Activated CD8-positive, alpha-beta T cell treated with anti-CD3 and anti-CD28 coated beads for 36 hours (primary cell): Measurements from ENCODE around the gene CCDC97. TPM values are rescaled to one million over a fixed set of nuclear protein-coding genes. Genes with fewer than 3 reads are reported as not detected.

Source experiments
- ATAC-seq: fragments of 200-7000 bp; cut with Tn5 transposase; one replicate; pipeline ENCODE4 v1.10.0; 2021; ENCODE audit warnings: mild to moderate bottlenecking, moderate library complexity
- CTCF ChIA-PET: fragments of 350-600 bp; sonication (Branson Sonifier 250); formaldehyde crosslinking; loops from one replicate; lab custom pipeline; 2021; ENCODE audit warnings: antibody characterized with exemption; lab: Charles Lee
- POLR2A ChIA-PET: fragments of 350-600 bp; sonication (Branson Sonifier 250); formaldehyde crosslinking; loops from one replicate; lab custom pipeline; 2021; ENCODE audit warnings: antibody characterized with exemption; lab: Charles Lee
- DNase-seq: peaks from one replicate; pipeline ENCODE4 v3.0.0-alpha.2; 2020
- H3K27ac Mint-ChIP-seq: one replicate; pipeline ENCODE4 v1.8.0; 2021; ENCODE audit warnings: mild to moderate bottlenecking, mixed read lengths
- H3K27me3 Mint-ChIP-seq: one replicate; pipeline ENCODE4 v1.8.0; 2021; ENCODE audit warnings: mixed read lengths
- H3K36me3 Mint-ChIP-seq: one replicate; pipeline ENCODE4 v1.8.0; 2021; ENCODE audit warnings: low read depth, mixed read lengths
- H3K4me1 Mint-ChIP-seq: one replicate; pipeline ENCODE4 v1.8.0; 2021; ENCODE audit warnings: low read depth, mixed read lengths
- H3K4me3 Mint-ChIP-seq: one replicate; pipeline ENCODE4 v1.8.0; 2021; ENCODE audit warnings: mild to moderate bottlenecking, moderate library complexity, mixed read lengths
- H3K9me3 Mint-ChIP-seq: one replicate; pipeline ENCODE4 v1.8.0; 2021; ENCODE audit warnings: mixed read lengths
- intact Hi-C: fragments of 100-400 bp; cut with micrococcal nuclease; formaldehyde crosslinking; loops from one replicate; pipeline ENCODE4 v1.10.0; 2022
- total RNA-seq, 2 experiments: library from RNA; stranded (reverse); gene quantifications; one replicate each; pipeline ENCODE4 v1.2.3, GENCODE V29; 2021
- TF ChIP-seq, protein P1 (sequence below): fragments of 200-600 bp; IDR thresholded peaks from one replicate; pipeline ENCODE4 v1.8.0; 2022; ENCODE audit warnings: antibody characterized with exemption, mild to moderate bottlenecking

Gene CCDC97
- total RNA-seq, 2 experiments from 2014 or later = 15.9 to 20.4 TPM

DNA sequence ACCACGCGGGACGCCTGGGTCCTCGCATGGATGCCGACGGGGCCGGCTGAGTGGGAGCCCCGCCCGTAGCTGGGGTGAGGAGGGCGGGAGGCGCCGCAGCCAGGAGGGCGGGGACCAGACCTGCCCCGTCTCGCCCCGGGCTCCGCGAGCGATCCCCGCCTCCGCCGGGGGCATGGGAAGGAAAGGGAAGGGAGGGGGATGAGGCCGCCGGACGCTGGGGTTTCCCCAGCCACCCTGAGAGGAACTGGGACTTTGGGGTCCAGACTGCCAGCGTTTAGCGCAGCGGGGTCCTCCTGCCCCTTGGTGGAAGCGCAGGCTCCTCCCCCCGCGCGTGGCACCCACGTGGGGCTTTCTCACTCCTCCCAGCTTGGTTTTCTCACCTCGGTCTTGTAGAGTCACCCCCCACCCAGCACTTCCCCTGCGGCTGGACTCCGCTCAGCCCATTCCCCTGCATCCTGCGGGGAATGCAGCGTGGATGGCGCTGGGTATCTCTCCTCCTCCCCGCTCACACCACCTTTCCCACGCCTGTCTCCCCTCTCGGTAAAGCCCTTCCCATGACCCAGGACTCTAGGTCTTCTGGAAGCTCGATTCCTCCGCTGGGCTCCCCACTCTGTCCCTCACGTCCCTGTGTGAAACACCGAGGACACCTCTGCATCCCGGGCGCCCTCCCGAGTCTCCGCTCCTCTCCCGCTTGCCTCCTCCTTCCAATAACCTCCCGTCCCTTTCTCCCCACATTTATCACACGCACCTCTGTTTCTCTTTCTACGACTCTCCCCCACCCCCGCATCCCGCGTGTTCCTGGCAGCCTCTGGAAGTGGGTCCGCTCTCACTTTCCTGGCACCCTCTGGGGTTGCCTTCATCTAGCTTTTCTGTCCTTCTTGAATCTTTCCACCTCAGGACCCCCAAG lies 41.6 kb downstream of the CCDC97 start:
- H3K27me3 Mint-ChIP-seq = no peaks in the 10 kb centered on the region
- ChIA-PET POLR2A (interaction anchor here (0.7 to 6.0 kb wide), 17 partner anchors 12 to 179 kb away, joined by 3 to 44 read pairs (median 4); partner anchors contain the start of genes B9D2, CCDC97 and HNRNPUL1), CTCF (interaction anchor here (1.0 to 3.0 kb wide), 6 partner anchors 13 to 88 kb away, joined by 3 to 19 read pairs (median 6); partner anchors contain the start of genes B9D2 and HNRNPUL1)
- peaks cover 45% of the 10 kb centered on the region for H3K4me1 Mint-ChIP-seq
- peak overlapping the region; percentile 99 for H3K27ac Mint-ChIP-seq
- intact Hi-C loops = loop anchor here (5.0 to 10.0 kb wide), 2 partner anchors 44 to 87 kb away; partner anchors contain the start of gene HNRNPUL1
- TF ChIP-seq, protein P1, sequence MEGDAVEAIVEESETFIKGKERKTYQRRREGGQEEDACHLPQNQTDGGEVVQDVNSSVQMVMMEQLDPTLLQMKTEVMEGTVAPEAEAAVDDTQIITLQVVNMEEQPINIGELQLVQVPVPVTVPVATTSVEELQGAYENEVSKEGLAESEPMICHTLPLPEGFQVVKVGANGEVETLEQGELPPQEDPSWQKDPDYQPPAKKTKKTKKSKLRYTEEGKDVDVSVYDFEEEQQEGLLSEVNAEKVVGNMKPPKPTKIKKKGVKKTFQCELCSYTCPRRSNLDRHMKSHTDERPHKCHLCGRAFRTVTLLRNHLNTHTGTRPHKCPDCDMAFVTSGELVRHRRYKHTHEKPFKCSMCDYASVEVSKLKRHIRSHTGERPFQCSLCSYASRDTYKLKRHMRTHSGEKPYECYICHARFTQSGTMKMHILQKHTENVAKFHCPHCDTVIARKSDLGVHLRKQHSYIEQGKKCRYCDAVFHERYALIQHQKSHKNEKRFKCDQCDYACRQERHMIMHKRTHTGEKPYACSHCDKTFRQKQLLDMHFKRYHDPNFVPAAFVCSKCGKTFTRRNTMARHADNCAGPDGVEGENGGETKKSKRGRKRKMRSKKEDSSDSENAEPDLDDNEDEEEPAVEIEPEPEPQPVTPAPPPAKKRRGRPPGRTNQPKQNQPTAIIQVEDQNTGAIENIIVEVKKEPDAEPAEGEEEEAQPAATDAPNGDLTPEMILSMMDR = no peak
- peaks cover 57% of the 10 kb centered on the region for H3K36me3 Mint-ChIP-seq
- DNase-seq (peak; percentile 90), ATAC-seq (peak; percentile 44)
- peak overlapping the region; percentile 100 for H3K4me3 Mint-ChIP-seq
- peaks cover 5% of the 10 kb centered on the region for H3K9me3 Mint-ChIP-seq

GRCh38 chr19:41352279-41352608 lies 42.3 kb downstream of the CCDC97 start:
- TF ChIP-seq, protein P1 = no peak
- Mint-ChIP-seq H3K27ac (peak overlapping the region; percentile 99), H3K27me3 (no peaks in the 10 kb centered on the region), H3K36me3 (peaks cover 58% of the 10 kb centered on the region), H3K9me3 (peaks cover 5% of the 10 kb centered on the region), H3K4me1 (peaks cover 51% of the 10 kb centered on the region), H3K4me3 (peak overlapping the region; percentile 100)
- POLR2A ChIA-PET = interaction anchor here (0.7 to 6.0 kb wide), 15 partner anchors 12 to 88 kb away, joined by 3 to 44 read pairs (median 5); partner anchors contain the start of genes B9D2, CCDC97, HNRNPUL1 and TMEM91
- DNase-seq = no peak
- CTCF ChIA-PET = interaction anchor here (1.2 to 3.0 kb wide), 5 partner anchors 12 to 97 kb away, joined by 3 to 19 read pairs (median 6); partner anchors contain the start of genes B9D2 and HNRNPUL1
- ATAC-seq = no peak
- intact Hi-C loops = loop anchor here (5.0 to 10.0 kb wide), 2 partner anchors 45 to 87 kb away; partner anchors contain the start of gene HNRNPUL1

GRCh38 chr19:41352609-41353465 lies 42.9 kb downstream of the CCDC97 start:
- ChIA-PET CTCF (interaction anchor here (1.2 to 3.0 kb wide), 6 partner anchors 11 to 96 kb away, joined by 3 to 19 read pairs (median 6); partner anchors contain the start of genes B9D2 and HNRNPUL1), POLR2A (interaction anchor here (0.7 to 6.0 kb wide), 12 partner anchors 11 to 89 kb away, joined by 3 to 44 read pairs (median 6); partner anchors contain the start of genes B9D2, CCDC97, HNRNPUL1 and TMEM91)
- H3K4me3 Mint-ChIP-seq = peak overlapping the region; percentile 100
- H3K27ac Mint-ChIP-seq = peak overlapping the region; percentile 99
- peaks cover 55% of the 10 kb centered on the region for H3K36me3 Mint-ChIP-seq
- TF ChIP-seq, protein P1 = peak; percentile 4
- peak; percentile 87 for DNase-seq
- ATAC-seq = peak; percentile 12
- intact Hi-C loops = loop anchor here (5.0 to 10.0 kb wide), 2 partner anchors 46 to 88 kb away; partner anchors contain the start of gene HNRNPUL1
- peaks cover 56% of the 10 kb centered on the region for H3K4me1 Mint-ChIP-seq
- peaks cover 5% of the 10 kb centered on the region for H3K9me3 Mint-ChIP-seq
- H3K27me3 Mint-ChIP-seq = no peaks in the 10 kb centered on the region

DNA sequence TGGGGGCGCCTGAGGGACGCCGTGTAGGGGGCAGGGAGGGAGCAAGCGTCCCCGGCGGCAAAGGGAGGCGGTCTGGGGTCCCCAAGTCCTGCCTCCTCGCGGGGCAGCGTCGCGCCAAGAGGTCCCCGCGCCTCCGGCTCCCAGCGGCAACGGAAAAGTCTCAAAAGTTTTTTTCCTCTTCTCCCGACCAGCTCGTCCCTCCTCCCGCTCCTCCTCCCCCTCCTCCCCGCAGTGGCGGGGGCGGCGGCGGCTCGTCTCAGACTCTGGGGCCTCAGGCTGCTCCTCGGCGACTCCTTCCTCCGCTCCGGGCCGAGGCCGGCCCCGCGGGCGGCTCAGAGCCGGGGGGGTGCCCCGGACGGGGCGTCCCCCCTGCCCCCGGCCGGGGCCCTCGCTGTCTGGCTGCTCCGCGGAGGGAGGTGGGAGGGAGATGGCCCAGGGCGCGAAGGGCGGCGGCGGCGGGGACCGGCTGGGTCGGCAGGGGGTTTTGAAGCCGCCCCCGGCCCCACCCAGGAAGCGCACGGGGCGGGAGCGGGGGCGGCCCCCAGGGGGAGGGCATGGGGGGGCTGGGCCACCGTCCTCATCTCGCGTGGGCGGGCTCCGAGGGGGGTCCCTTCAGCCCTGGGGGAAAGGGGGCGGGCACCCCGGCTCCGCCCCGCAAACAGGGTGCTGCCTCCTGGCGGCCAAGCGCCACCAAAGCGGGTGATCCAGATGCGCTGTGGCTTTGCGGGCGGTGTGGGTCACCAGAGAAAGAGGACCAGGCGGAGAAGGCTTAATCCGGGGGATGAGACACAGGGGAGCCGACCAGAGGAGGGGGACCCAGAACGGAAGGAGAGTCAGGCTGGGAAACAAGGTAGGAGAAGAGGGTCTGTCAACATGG lies 43.7 kb downstream of the CCDC97 start, which contains the start of gene TGFB1:
TSS of gene TGFB1 (minus strand) at position 457 of the 877 bp plus-strand sequence. CDS start 878 bp downstream, outside the sequence.
- H3K27me3 Mint-ChIP-seq = no peaks in the 10 kb centered on the region
- peaks cover 60% of the 10 kb centered on the region for H3K4me1 Mint-ChIP-seq
- H3K9me3 Mint-ChIP-seq = peaks cover 5% of the 10 kb centered on the region
- POLR2A ChIA-PET = interaction anchor here (1.6 to 6.0 kb wide), 8 partner anchors 10 to 90 kb away, joined by 4 to 44 read pairs (median 20); partner anchors contain the start of genes B9D2, CCDC97, HNRNPUL1 and TMEM91
- intact Hi-C loops = loop anchor here (5.0 to 10.0 kb wide), 2 partner anchors 46 to 89 kb away; partner anchors contain the start of gene HNRNPUL1
- TF ChIP-seq, protein P1 = peak; percentile 83
- peak; percentile 94 for DNase-seq
- peak within 1 kb of the TSS; percentile 100 for H3K4me3 Mint-ChIP-seq
- peak within 1 kb of the TSS; percentile 99 for H3K27ac Mint-ChIP-seq
- peaks cover 52% of the 10 kb centered on the region for H3K36me3 Mint-ChIP-seq
- CTCF ChIA-PET = interaction anchor here (1.3 to 3.0 kb wide), 3 partner anchors 11 to 95 kb away, joined by 3 to 19 read pairs (median 5); partner anchors contain the start of gene B9D2
- peak; percentile 59 for ATAC-seq
